Right atrium auricular region (tissue), 2 donors: ENCODE data around the gene NELL1. TPM values are rescaled to one million over a fixed set of nuclear protein-coding genes. Genes with fewer than 3 reads are reported as not detected.

Source experiments
- DNase-seq: peaks from one replicate; pipeline ENCODE4 v3.0.0-alpha.2; 2019; ENCODE audit warnings: low spot score
- H3K27ac ChIP-seq, 2 donors: fragments of 200-600 bp; sonication (generic); 1 replicate in 1 of 2; 2 replicates in 1 of 2; pipeline ENCODE4 v1.5.1; 2016 to 2019
- H3K27me3 ChIP-seq, 2 donors: fragments of 200-600 bp; sonication (generic); one replicate each; pipeline versions ENCODE4 v1.5.1 to v1.6.0; 2017 to 2019
- H3K36me3 ChIP-seq: fragments of 200-600 bp; sonication (generic); one replicate; pipeline ENCODE4 v1.5.1; 2016
- H3K4me1 ChIP-seq, 2 donors: fragments of 200-600 bp; sonication (generic); one replicate each; pipeline versions ENCODE4 v1.5.1 to v1.6.0; 2017 to 2019
- H3K4me3 ChIP-seq, 2 donors: fragments of 200-600 bp; sonication (generic); 1 replicate in 1 of 2; 2 replicates in 1 of 2; pipeline ENCODE4 v1.5.1; 2017 to 2019; ENCODE audit warnings: mild to moderate bottlenecking in 1 of 2, moderate library complexity in 1 of 2
- H3K9me3 ChIP-seq, 2 donors: fragments of 200-600 bp; sonication (generic); one replicate each; pipeline ENCODE4 v1.5.1; 2019
- total RNA-seq, 2 donors: library from RNA; depleted of rRNA; stranded (reverse); fragments of >200 nt; gene quantifications; one replicate each; pipeline ENCODE4 v1.1.0, GENCODE V29; 2016
- TF ChIP-seq, protein P1 (sequence below), 2 donors: fragments of 200-600 bp; sonication (generic); IDR thresholded peaks; one replicate each; pipeline ENCODE4 v1.5.1; 2019; ENCODE audit warnings: antibody characterized with exemption in 2 of 2

The NELL1 gene
- total RNA-seq, 2 donors from 2014 or later = not detected

DNA sequence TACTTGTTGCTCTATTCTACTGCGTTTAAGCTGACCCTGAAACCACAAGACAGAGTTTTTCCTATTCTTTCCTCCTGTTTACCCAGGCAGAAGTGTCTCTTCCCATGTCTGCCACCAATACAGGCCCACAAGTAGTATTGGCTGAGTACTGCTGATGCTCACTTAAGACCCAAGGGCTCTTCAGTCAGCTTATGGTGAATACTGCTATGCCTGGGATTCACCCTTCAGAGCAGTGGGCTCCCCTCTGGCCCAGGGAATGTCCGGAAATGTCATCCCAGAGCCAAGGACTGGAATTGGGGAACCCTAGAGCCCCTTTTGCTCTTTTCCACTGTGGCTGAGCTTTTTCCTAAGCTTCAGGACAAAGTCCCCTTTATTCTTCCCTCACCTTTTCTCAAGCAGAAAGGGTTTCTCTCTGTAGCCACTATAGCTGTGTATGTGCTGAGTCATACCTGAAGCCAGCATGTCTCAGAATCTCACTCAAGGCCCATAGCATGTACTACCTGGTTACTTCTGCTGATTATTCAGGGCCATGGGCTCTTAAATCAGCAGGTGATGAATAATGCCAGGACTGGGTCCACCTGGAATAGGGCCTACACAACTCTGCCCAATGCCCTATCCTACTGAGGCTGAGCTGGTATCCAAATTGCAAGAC, 777.7 kb downstream of the NELL1 start:
- DNase-seq = no peak
- TF ChIP-seq, protein P1, sequence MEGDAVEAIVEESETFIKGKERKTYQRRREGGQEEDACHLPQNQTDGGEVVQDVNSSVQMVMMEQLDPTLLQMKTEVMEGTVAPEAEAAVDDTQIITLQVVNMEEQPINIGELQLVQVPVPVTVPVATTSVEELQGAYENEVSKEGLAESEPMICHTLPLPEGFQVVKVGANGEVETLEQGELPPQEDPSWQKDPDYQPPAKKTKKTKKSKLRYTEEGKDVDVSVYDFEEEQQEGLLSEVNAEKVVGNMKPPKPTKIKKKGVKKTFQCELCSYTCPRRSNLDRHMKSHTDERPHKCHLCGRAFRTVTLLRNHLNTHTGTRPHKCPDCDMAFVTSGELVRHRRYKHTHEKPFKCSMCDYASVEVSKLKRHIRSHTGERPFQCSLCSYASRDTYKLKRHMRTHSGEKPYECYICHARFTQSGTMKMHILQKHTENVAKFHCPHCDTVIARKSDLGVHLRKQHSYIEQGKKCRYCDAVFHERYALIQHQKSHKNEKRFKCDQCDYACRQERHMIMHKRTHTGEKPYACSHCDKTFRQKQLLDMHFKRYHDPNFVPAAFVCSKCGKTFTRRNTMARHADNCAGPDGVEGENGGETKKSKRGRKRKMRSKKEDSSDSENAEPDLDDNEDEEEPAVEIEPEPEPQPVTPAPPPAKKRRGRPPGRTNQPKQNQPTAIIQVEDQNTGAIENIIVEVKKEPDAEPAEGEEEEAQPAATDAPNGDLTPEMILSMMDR (IDR thresholded peaks at IDR 0.05) = no peak

DNA sequence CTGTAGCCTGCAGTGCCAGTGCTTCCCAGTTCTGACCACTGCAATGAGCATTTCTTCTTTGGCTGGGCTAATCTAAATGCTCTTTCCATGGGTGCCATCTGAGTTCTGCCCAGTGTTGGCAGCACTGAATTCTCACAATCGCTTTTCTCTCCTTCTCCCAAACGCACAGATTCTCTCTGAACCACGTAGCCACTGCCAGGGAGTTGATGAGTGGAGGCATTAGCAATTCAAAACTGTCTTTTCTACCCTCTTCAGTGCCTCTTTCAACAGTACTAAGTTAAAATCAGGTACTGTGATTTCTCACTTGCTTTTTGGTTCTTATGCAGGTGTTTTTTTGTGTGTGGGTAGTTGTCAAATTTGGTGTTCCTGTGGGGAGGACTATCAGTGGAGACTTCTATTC, 778.5 kb downstream of the NELL1 start:
- Histone ChIP-seq H3K4me1 (no peaks in the 10 kb centered on the region), H3K27ac (no peak overlapping the region), H3K27me3 (no peaks in the 10 kb centered on the region), H3K4me3 (no peak overlapping the region), H3K9me3 (peaks cover 0 to 11% of the 10 kb centered on the region in 2 donors), H3K36me3 (no peaks in the 10 kb centered on the region)
- TF ChIP-seq, protein P1 (IDR thresholded peaks at IDR 0.05) = no peak
- DNase-seq = no peak

More for the DNA sequence above, 777.7 kb downstream of the NELL1 start:
- Histone ChIP-seq H3K4me3 (no peak overlapping the region), H3K36me3 (no peaks in the 10 kb centered on the region), H3K9me3 (peaks cover 0 to 11% of the 10 kb centered on the region in 2 donors), H3K27ac (no peak overlapping the region), H3K27me3 (no peaks in the 10 kb centered on the region), H3K4me1 (no peaks in the 10 kb centered on the region)

GRCh38 chr11:21456186-21456585, 786.8 kb downstream of the NELL1 start:
- no peak for DNase-seq

DNA sequence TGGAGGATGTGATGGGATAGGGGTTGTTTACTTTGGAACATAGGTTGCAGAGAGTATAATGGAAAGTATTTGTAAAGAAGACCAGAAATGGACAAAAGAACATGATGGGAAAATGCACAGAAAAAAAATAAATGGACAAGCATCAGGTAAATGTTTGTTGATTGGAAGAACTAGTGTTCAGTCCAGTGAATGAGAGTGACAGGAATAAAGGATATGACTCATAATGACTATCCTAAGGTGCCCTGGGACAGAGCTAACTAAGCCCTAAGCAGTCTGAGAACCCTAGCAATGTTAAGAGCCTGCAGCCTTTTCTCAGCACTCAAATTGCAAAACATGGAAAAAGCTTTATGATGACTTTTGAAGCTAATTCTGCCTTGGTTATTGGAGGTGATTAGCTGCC, 790.7 kb downstream of the NELL1 start:
- DNase-seq = no peak
- Histone ChIP-seq H3K36me3 (no peaks in the 10 kb centered on the region), H3K4me1 (no peaks in the 10 kb centered on the region), H3K4me3 (no peak overlapping the region), H3K27ac (no peak overlapping the region), H3K27me3 (no peaks in the 10 kb centered on the region), H3K9me3 (peaks cover 0 to 5% of the 10 kb centered on the region in 2 donors)
- TF ChIP-seq, protein P1 (IDR thresholded peaks at IDR 0.05) = no peak

More at GRCh38 chr11:21456186-21456585, 786.8 kb downstream of the NELL1 start:
- H3K4me1 ChIP-seq = no peaks in the 10 kb centered on the region
- TF ChIP-seq, protein P1 (IDR thresholded peaks at IDR 0.05) = no peak
- H3K27ac ChIP-seq = no peak overlapping the region
- H3K9me3 ChIP-seq = no peaks in the 10 kb centered on the region
- H3K4me3 ChIP-seq = no peak overlapping the region
- no peaks in the 10 kb centered on the region for H3K27me3 ChIP-seq
- no peaks in the 10 kb centered on the region for H3K36me3 ChIP-seq

DNA sequence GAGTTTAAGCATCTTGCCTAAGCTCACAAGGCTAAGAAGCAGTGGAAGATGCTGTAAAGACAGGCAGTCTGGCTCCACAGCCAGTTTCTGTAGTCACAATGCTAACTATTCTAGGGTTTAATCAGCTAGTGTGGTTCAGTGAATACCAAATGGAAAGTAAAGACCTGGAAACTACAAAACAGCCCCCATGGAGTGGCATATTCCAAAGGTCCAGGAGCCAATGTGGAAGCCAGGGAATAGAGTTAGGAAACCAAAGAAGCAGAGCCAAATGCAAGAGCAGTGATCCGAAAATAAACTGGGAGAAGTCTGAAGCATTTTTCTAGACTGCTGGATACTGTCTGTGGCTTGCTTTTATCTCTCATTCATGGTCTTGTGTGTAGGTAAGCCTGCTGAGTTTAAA, 792.3 kb downstream of the NELL1 start:
- DNase-seq = no peak
- TF ChIP-seq, protein P1 (IDR thresholded peaks at IDR 0.05) = no peak
- Histone ChIP-seq H3K9me3 (peaks cover 0 to 5% of the 10 kb centered on the region in 2 donors), H3K27me3 (no peaks in the 10 kb centered on the region), H3K36me3 (no peaks in the 10 kb centered on the region), H3K27ac (no peak overlapping the region), H3K4me3 (no peak overlapping the region), H3K4me1 (no peaks in the 10 kb centered on the region)
